K562 (cell line): Measurements from ENCODE around the gene SOCS7. TPM values are rescaled to one million over a fixed set of nuclear protein-coding genes. Genes with fewer than 3 reads are reported as not detected.

ENCODE experiments used
- CCNT2 ChIP-seq: IDR thresholded peaks from 2 replicates; pipeline ENCODE4 v1.6.1; 2011; ENCODE audit warnings: borderline replicate concordance, low read depth, mild to moderate bottlenecking, moderate library complexity, mixed read lengths, low read length; ENCODE audit not compliant: insufficient read length; ENCODE audit errors: extremely low read depth
- JUND ChIP-seq, 2 experiments: IDR thresholded peaks; 2 replicates in 1 of 2; 3 replicates in 1 of 2; pipeline ENCODE4 v1.6.1; 2011; ENCODE audit warnings: borderline replicate concordance in 2 of 2, low read depth in 2 of 2, low read length in 2 of 2, improper control_type of control experiment in 1 of 2, missing biosample characterization in 1 of 2, missing genetic modification characterization in 1 of 2, missing genetic modification reagents in 1 of 2
- LCOR ChIP-seq: sonication (generic); formaldehyde crosslinking; IDR thresholded peaks from 2 replicates; pipeline ENCODE4 v1.8.0; 2022; ENCODE audit warnings: mild to moderate bottlenecking, missing genetic modification reagents
- MGA ChIP-seq: fragments of 450-650 bp; IDR thresholded peaks from 2 replicates; pipeline ENCODE4 v1.6.1; 2016; ENCODE audit warnings: mild to moderate bottlenecking, moderate library complexity
- NKRF ChIP-seq: fragments of 450-650 bp; IDR thresholded peaks from 2 replicates; pipeline ENCODE4 v1.6.1; 2016; ENCODE audit warnings: borderline replicate concordance
- PHB ChIP-seq: fragments of 250-450 bp; sonication (Bioruptor Pico); IDR thresholded peaks from 2 replicates; pipeline ENCODE4 v1.5.0; 2021
- PHB2 ChIP-seq: fragments of 450-650 bp; IDR thresholded peaks from 2 replicates; pipeline ENCODE4 v1.6.1; 2017; ENCODE audit warnings: low read depth
- ZNF124 ChIP-seq: sonication (generic); formaldehyde crosslinking; IDR thresholded peaks from 2 replicates; pipeline ENCODE4 v1.8.1; 2022; ENCODE audit warnings: missing genetic modification reagents
- polyA plus RNA-seq, 8 experiments: library from polyadenylated mRNA; depleted of rRNA in 4 of 8; stranded (reverse) in 5 of 8; unstranded in 3 of 8; fragments of >200 nt; fragmentation: Nextera tagmentation in 2 of 8; fragmentation: Illumina TruSeq in 1 of 8; extraction: Ambion mirVana in 2 of 8; extraction: Trizol in 1 of 8; gene quantifications; 2 replicates each; pipeline versions ENCODE4 v1.2.1 to v1.2.3, GENCODE V29; 2011 to 2014; ENCODE audit warnings: inconsistent platforms in 1 of 8, missing spikeins in 1 of 8
- total RNA-seq, 7 experiments: library from RNA; depleted of rRNA in 6 of 7; stranded (reverse); fragments of >200 nt in 6 of 7; fragmentation: Illumina TruSeq in 2 of 7; extraction: Trizol in 2 of 7; gene quantifications; 2 replicates each; pipeline versions ENCODE4 v1.2.1 to v1.2.3, GENCODE V29; 2011 to 2021; ENCODE audit warnings: low replicate concordance in 1 of 7
- TF ChIP-seq, protein P1 (sequence below): fragments of 250-450 bp; sonication (Bioruptor Pico); IDR thresholded peaks from 2 replicates; pipeline ENCODE4 v1.5.0; 2022; ENCODE audit warnings: mild to moderate bottlenecking

Gene SOCS7
- total and polyA plus RNA-seq, 9 of the 15 experiments (the other 6 are each of a cell fraction or from before 2014, with no cell fraction given) = 0.94 to 14.5 (median 8.2) TPM

DNA sequence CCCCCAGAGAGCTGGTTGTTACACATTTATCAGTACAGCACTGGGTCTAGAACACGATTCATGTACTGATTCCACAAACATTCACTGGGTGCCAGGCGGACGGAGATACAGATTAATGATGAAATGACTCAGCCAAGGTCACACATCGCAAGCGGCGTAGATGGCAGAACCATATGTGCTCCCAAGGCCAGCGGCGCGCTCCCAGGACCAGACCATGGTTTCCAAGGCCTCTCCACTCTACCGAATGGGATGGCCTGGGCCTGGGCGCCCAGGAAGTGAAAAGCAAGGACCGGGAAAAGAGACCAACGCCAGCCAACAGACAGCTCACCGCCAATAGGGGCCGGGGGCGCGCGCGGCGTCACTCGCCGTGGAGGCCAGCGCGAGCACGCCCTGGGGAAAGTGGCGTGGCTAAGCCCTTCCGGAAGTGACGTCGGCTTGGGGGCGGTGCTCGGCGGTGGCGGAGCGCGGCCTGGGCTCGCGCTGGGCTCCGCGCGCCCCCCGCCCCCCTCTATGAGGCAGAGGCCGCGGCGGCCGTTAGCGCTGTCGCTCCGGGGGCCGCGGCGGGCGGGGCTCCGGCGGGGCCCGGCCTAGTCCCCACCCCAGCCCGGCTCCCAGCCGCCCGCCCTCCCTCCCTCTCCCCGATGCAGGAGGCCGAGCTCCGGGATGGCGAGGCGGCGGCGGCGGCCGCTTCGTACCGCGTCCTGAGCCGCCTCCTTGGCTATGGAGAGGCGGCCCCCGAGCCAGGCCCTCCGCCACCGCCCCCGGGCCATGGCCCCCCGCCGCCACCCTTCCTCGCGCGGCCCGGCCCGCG is at the start of gene SOCS7 (continued):
- TF ChIP-seq MGA = peak; percentile 83
- TF ChIP-seq PHB2 = no peak
- peak; percentile 53 for TF ChIP-seq JUND (IDR thresholded peaks at IDR 0.05; ENCODE audit: borderline replicate concordance, low read depth, low read length)
- peak; percentile 68; the same call in 2 of the 3 replicates for TF ChIP-seq JUND (tag; IDR thresholded peaks at IDR 0.05; ENCODE audit: borderline replicate concordance, low read depth, low read length)
- no peak for TF ChIP-seq PHB (CRISPR knock-in tag)
- no peak for TF ChIP-seq LCOR (CRISPR knock-in tag)
- TF ChIP-seq, protein P1, sequence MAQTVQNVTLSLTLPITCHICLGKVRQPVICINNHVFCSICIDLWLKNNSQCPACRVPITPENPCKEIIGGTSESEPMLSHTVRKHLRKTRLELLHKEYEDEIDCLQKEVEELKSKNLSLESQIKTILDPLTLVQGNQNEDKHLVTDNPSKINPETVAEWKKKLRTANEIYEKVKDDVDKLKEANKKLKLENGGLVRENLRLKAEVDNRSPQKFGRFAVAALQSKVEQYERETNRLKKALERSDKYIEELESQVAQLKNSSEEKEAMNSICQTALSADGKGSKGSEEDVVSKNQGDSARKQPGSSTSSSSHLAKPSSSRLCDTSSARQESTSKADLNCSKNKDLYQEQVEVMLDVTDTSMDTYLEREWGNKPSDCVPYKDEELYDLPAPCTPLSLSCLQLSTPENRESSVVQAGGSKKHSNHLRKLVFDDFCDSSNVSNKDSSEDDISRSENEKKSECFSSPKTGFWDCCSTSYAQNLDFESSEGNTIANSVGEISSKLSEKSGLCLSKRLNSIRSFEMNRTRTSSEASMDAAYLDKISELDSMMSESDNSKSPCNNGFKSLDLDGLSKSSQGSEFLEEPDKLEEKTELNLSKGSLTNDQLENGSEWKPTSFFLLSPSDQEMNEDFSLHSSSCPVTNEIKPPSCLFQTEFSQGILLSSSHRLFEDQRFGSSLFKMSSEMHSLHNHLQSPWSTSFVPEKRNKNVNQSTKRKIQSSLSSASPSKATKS (CRISPR knock-in tag) = no peak
- TF ChIP-seq NKRF = no peak
- TF ChIP-seq ZNF124 (CRISPR knock-in tag) = no peak
- TF ChIP-seq CCNT2 = peak; percentile 71
